Ovary (tissue), 3 donors: ENCODE data around the gene HDHD5.

Source experiments
- EP300 ChIP-seq: sonication (generic); formaldehyde crosslinking; IDR thresholded peaks from one replicate; pipeline ENCODE4 v1.6.1; 2017; ENCODE audit warnings: antibody characterized with exemption
- POLR2A ChIP-seq: fragments of 450-650 bp; IDR thresholded peaks from one replicate; pipeline ENCODE4 v1.6.1; 2017; ENCODE audit warnings: antibody characterized with exemption, mild to moderate bottlenecking, moderate library complexity
- TF ChIP-seq, protein P1 (sequence below), 3 donors: fragments of 450-650 bp in 2 of 3; fragments of 200-600 bp in 1 of 3; IDR thresholded peaks; one replicate each; pipeline versions ENCODE4 v1.5.1 to v1.8.0; 2016 to 2022; ENCODE audit warnings: antibody characterized with exemption in 3 of 3, mild to moderate bottlenecking in 1 of 3
- donor health status: DM: no; HTN: no; CAD: no.

DNA sequence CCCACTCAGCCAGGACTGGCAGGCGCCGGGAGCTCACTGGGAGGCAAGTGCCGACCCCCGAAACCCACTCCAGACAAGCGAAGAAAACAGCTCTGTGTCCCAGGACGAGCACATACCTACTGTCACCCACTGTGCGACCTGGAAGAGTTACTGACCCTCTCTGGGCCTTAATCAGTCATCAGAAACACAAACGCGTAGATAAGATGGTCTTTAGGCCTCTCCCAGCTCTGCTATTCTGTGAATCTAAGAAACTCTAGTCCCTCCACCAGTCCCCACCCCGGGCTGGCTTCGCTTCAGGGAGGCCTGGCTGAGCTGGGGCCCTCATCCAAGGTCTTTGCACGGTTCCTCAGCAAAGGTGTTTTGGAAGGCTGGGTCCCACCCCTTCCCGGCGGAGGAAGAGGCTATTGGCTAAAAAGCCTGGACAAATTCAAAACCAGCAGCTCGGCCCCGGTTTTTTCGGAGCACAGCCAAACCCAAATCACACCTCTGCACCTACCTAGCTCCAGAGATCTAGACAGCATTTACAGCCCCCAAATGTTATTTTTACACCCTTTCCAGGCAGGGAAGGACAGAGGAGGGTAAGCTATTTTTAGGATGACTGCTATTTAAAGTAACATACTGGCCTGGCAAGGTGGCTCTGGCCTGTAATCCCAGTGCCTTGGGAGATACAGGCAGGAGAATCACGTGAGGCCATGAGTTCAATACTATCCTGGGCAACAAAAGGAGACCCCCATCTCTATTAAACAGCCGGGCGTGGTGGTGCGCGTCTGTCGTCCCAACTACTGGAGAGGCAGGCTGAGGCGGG is 13.2 kb upstream of the HDHD5 start:
- TF ChIP-seq, protein P1, sequence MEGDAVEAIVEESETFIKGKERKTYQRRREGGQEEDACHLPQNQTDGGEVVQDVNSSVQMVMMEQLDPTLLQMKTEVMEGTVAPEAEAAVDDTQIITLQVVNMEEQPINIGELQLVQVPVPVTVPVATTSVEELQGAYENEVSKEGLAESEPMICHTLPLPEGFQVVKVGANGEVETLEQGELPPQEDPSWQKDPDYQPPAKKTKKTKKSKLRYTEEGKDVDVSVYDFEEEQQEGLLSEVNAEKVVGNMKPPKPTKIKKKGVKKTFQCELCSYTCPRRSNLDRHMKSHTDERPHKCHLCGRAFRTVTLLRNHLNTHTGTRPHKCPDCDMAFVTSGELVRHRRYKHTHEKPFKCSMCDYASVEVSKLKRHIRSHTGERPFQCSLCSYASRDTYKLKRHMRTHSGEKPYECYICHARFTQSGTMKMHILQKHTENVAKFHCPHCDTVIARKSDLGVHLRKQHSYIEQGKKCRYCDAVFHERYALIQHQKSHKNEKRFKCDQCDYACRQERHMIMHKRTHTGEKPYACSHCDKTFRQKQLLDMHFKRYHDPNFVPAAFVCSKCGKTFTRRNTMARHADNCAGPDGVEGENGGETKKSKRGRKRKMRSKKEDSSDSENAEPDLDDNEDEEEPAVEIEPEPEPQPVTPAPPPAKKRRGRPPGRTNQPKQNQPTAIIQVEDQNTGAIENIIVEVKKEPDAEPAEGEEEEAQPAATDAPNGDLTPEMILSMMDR (IDR thresholded peaks at IDR 0.05): no peak
- TF ChIP-seq EP300: no peak
- no peak for TF ChIP-seq POLR2A
